CD14-positive monocyte (primary cell): ENCODE results near the gene CA5B. TPM values are rescaled to one million over a fixed set of nuclear protein-coding genes. Genes with fewer than 3 reads are reported as not detected.

Experiments
- DNase-seq, 3 donors: peaks; one replicate each; pipeline ENCODE4 v3.0.0-alpha.2; 2011 to 2022
- H2AFZ ChIP-seq: 2 replicates; pipeline ENCODE4 v1.6.0; 2012; ENCODE audit warnings: mild to moderate bottlenecking, low read depth, low read length, inconsistent platforms; ENCODE audit not compliant: insufficient read depth, poor library complexity, severe bottlenecking
- H3K27ac ChIP-seq, 2 donors: 1 replicate in 1 of 2; 2 replicates in 1 of 2; pipeline ENCODE4 v1.5.1; 2012 to 2013; ENCODE audit warnings: low read length in 2 of 2, control low read depth in 1 of 2, inconsistent platforms in 1 of 2, low read depth in 1 of 2, mild to moderate bottlenecking in 1 of 2
- H3K27me3 ChIP-seq, 2 donors: one replicate each; pipeline versions ENCODE4 v1.6.0 to v1.6.1; 2011 to 2013; ENCODE audit warnings: low read length in 2 of 2; ENCODE audit not compliant: control insufficient read depth in 2 of 2, insufficient read depth in 2 of 2
- H3K36me3 ChIP-seq, 2 donors: replicated peaks in 1 of 2; 1 replicate in 1 of 2; 2 replicates in 1 of 2; pipeline versions ENCODE4 v1.5.1 to v1.6.1; 2012 to 2013; ENCODE audit warnings: low read length in 2 of 2, control low read depth in 1 of 2, inconsistent platforms in 1 of 2, mild to moderate bottlenecking in 1 of 2; ENCODE audit not compliant: insufficient read depth in 2 of 2, control insufficient read depth in 1 of 2
- H3K4me1 ChIP-seq, 2 donors: 1 replicate in 1 of 2; 2 replicates in 1 of 2; pipeline versions ENCODE4 v1.5.1 to v1.6.1; 2012 to 2013; ENCODE audit warnings: low read length in 2 of 2, control low read depth in 1 of 2, inconsistent platforms in 1 of 2, mild to moderate bottlenecking in 1 of 2, moderate library complexity in 1 of 2; ENCODE audit not compliant: insufficient read depth in 2 of 2, control insufficient read depth in 1 of 2
- H3K4me2 ChIP-seq: replicated peaks from 2 replicates; pipeline ENCODE3; 2012; ENCODE audit warnings: low read length, moderate library complexity, mild to moderate bottlenecking; ENCODE audit not compliant: poor library complexity, severe bottlenecking; ENCODE audit errors: extremely low read depth
- H3K4me3 ChIP-seq, 3 experiments: fragments of 200-600 bp in 1 of 3; sonication (generic) in 1 of 3; replicated peaks in 1 of 3; 1 replicate in 2 of 3; 2 replicates in 1 of 3; pipeline ENCODE4 v1.5.1; 2011 to 2013; ENCODE audit warnings: low read length in 3 of 3, mild to moderate bottlenecking in 3 of 3, control low read depth in 2 of 3, low read depth in 2 of 3, inconsistent platforms in 1 of 3, moderate library complexity in 1 of 3
- H3K79me2 ChIP-seq: 2 replicates; pipeline ENCODE4 v1.6.0; 2012; ENCODE audit warnings: mild to moderate bottlenecking, control low read depth, inconsistent platforms, low read length, moderate library complexity; ENCODE audit not compliant: insufficient read depth
- H3K9ac ChIP-seq: 2 replicates; pipeline ENCODE4 v1.6.0; 2017; ENCODE audit warnings: low read length, mild to moderate bottlenecking; ENCODE audit not compliant: insufficient read depth, poor library complexity, severe bottlenecking
- H3K9me3 ChIP-seq, 2 donors: replicated peaks in 1 of 2; 1 replicate in 1 of 2; 2 replicates in 1 of 2; pipeline versions ENCODE4 v1.5.1 to v1.6.1; 2012 to 2013; ENCODE audit warnings: low read length in 2 of 2, control low read depth in 1 of 2; ENCODE audit not compliant: control insufficient read depth in 1 of 2, insufficient read depth in 1 of 2
- H4K20me1 ChIP-seq: 2 replicates; pipeline ENCODE4 v1.6.0; 2012; ENCODE audit warnings: mild to moderate bottlenecking, low read length, control low read depth, moderate library complexity; ENCODE audit not compliant: insufficient read depth
- H3K27ac Mint-ChIP-seq, 7 donors: one replicate each; pipeline ENCODE4 v1.8.0; 2020; ENCODE audit warnings: mild to moderate bottlenecking in 7 of 7, mixed read lengths in 7 of 7, moderate library complexity in 6 of 7, inconsistent platforms in 2 of 7
- H3K27me3 Mint-ChIP-seq, 3 donors: one replicate each; pipeline ENCODE4 v1.8.0; 2021 to 2022; ENCODE audit warnings: low read depth in 3 of 3, mild to moderate bottlenecking in 3 of 3, mixed read lengths in 3 of 3, moderate library complexity in 3 of 3, inconsistent platforms in 1 of 3
- H3K36me3 Mint-ChIP-seq, 2 donors: one replicate each; pipeline ENCODE4 v1.8.0; 2020; ENCODE audit warnings: mixed read lengths in 2 of 2, inconsistent platforms in 1 of 2, mild to moderate bottlenecking in 1 of 2
- H3K4me1 Mint-ChIP-seq: one replicate; pipeline ENCODE4 v1.8.0; 2020; ENCODE audit warnings: mild to moderate bottlenecking, mixed read lengths
- H3K4me3 Mint-ChIP-seq, 2 donors: one replicate each; pipeline ENCODE4 v1.8.0; 2020; ENCODE audit warnings: mild to moderate bottlenecking in 2 of 2, mixed read lengths in 2 of 2, moderate library complexity in 1 of 2
- H3K9me3 Mint-ChIP-seq, 7 donors: one replicate each; pipeline ENCODE4 v1.8.0; 2020 to 2022; ENCODE audit warnings: mixed read lengths in 7 of 7, mild to moderate bottlenecking in 6 of 7, moderate library complexity in 6 of 7, inconsistent platforms in 2 of 7
- WGBS: methylation state at CpG from one replicate; pipeline ENCODE4 v1.1.5; 2013; ENCODE audit warnings: missing lambda C conversion rate; ENCODE audit not compliant: insufficient coverage; 5-methylcytosine and 5-hydroxymethylcytosine counted together
- intact Hi-C, 2 donors: fragments of 100-400 bp; cut with micrococcal nuclease; formaldehyde crosslinking; loops; one replicate each; pipeline versions ENCODE4 v1.15.0 to v1.15.1; 2023
- polyA plus RNA-seq, 3 donors: library from polyadenylated mRNA; depleted of rRNA in 1 of 3; unstranded in 2 of 3; stranded (reverse) in 1 of 3; fragments of 300-500 nt in 2 of 3; fragments of >200 nt in 1 of 3; fragmentation: Illumina TruSeq in 2 of 3; gene quantifications; 1 replicate in 2 of 3; 2 replicates in 1 of 3; pipeline ENCODE4 v1.2.3, GENCODE V29; 2012 to 2021
- TF ChIP-seq, protein P1 (sequence below): fragments of 200-600 bp; IDR thresholded peaks from one replicate; pipeline ENCODE4 v1.8.0; 2022; ENCODE audit warnings: antibody characterized with exemption, mild to moderate bottlenecking

Gene CA5B
- polyA plus RNA-seq, 3 donors, result 6.2 to 24.4 (median 21.4) TPM

DNA sequence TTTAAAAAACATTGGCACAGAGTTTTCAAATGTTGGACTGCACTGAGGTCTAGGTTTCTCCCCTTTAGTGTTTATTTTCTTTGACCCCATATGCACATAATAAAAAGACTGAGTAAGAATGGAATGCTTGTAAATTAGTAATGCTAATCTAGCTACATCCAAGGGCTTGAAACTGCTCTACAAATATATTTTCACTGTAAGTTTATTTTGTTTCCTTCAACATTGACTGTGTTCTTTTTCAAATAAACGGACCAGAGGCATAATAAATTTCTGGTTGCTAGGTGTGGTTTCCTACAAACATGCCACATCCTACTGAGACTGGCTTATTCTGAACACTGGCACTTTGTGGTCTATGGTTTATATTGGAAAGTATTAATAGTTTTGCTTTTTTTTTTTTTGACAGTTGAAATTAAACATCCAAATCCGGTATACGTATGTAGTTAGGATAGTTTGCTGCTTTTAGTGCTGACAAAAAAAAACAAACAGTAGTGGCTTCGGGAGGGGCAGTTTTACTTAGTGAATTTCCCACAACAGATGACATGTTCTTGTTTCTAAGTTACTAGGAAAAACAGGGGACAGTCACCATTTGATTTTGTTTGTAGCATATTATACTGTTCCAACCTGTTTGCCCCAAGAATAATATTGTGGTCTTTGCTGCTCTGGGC, 13.2 kb downstream of the CA5B start:
- Histone ChIP-seq H3K79me2 (peaks cover 38% of the 10 kb centered on the region), H3K4me3 (peak overlapping the region in 1 of 3 experiments; percentile 35), H3K27ac (peak overlapping the region; percentile 74 to 77), H2AFZ (no peak overlapping the region), H3K4me1 (peaks cover 33 to 40% of the 10 kb centered on the region in 2 donors), H3K9ac (peak overlapping the region; percentile 33), H3K9me3 (no peaks in the 10 kb centered on the region), H3K4me2 (peak overlapping the region; percentile 64), H4K20me1 (no peaks in the 10 kb centered on the region), H3K36me3 (peaks cover 0 to 18% of the 10 kb centered on the region in 2 donors), H3K27me3 (peaks cover 0 to 2% of the 10 kb centered on the region in 2 donors)
- Mint-ChIP-seq H3K27ac (peak overlapping the region; percentile 92 to 98 (median 94)), H3K27me3 (peaks cover 0 to 12% (median 0%) of the 10 kb centered on the region in 3 donors), H3K9me3 (peaks cover 0 to 2% (median 0%) of the 10 kb centered on the region in 7 donors), H3K4me3 (peak overlapping the region in 1 of 2 donors; percentile 69), H3K36me3 (peaks cover 6 to 68% of the 10 kb centered on the region in 2 donors), H3K4me1 (peaks cover 36% of the 10 kb centered on the region)
- intact Hi-C loops, result no loop called here
- WGBS, result no CpG with 5 or more reads among the region's 4 CpGs
- DNase-seq, result peak in 2 of 3 donors; percentile 2 to 19
- TF ChIP-seq, protein P1, sequence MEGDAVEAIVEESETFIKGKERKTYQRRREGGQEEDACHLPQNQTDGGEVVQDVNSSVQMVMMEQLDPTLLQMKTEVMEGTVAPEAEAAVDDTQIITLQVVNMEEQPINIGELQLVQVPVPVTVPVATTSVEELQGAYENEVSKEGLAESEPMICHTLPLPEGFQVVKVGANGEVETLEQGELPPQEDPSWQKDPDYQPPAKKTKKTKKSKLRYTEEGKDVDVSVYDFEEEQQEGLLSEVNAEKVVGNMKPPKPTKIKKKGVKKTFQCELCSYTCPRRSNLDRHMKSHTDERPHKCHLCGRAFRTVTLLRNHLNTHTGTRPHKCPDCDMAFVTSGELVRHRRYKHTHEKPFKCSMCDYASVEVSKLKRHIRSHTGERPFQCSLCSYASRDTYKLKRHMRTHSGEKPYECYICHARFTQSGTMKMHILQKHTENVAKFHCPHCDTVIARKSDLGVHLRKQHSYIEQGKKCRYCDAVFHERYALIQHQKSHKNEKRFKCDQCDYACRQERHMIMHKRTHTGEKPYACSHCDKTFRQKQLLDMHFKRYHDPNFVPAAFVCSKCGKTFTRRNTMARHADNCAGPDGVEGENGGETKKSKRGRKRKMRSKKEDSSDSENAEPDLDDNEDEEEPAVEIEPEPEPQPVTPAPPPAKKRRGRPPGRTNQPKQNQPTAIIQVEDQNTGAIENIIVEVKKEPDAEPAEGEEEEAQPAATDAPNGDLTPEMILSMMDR, result no peak

DNA sequence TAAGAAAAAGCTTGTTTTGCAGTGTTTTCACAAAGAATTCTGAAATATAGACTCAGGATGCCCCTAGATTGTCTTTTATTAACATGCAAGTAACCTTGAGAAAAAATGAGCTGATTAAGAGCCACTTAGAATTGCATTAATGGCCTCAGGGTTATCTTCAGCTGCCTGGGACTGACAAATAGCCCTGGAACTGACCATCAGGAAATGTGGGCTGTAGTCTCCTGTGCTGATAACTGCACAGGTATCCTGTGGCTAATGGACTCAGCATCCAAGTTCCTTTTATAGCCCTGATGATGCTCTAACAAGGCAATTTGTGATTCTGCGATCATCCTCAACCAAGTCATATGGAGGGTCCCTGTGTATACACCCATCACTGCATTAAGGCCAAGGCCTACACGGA, 17.0 kb downstream of the CA5B start:
- H3K27ac Mint-ChIP-seq, result peak overlapping the region in 1 of 7 donors; percentile 53
- TF ChIP-seq, protein P1, result no peak
- peaks cover 0 to 4% (median 0%) of the 10 kb centered on the region in 3 donors for H3K27me3 Mint-ChIP-seq
- Histone ChIP-seq H3K27me3 (no peaks in the 10 kb centered on the region), H4K20me1 (no peaks in the 10 kb centered on the region), H3K9ac (no peak overlapping the region), H3K79me2 (peaks cover 21% of the 10 kb centered on the region), H3K4me1 (peaks cover 19 to 21% of the 10 kb centered on the region in 2 donors), H3K9me3 (no peaks in the 10 kb centered on the region), H3K4me3 (no peak overlapping the region), H3K36me3 (peaks cover 0 to 18% of the 10 kb centered on the region in 2 donors), H2AFZ (no peak overlapping the region), H3K27ac (no peak overlapping the region), H3K4me2 (no peak overlapping the region)
- WGBS, result 100% methylated on average over 1 of the region's 2 CpGs
- no peak for DNase-seq
- intact Hi-C loops, result no loop called here
- peaks cover 18% of the 10 kb centered on the region for H3K4me1 Mint-ChIP-seq
- peaks cover 10 to 67% of the 10 kb centered on the region in 2 donors for H3K36me3 Mint-ChIP-seq
- no peak overlapping the region for H3K4me3 Mint-ChIP-seq
- H3K9me3 Mint-ChIP-seq, result no peaks in the 10 kb centered on the region
